Measurements from ENCODE around the gene CEL.
A peak's percentile ranks its signal among the peaks of the same experiment; 100 is the strongest.
"Not testable (repeated sequence)": the region's sequence is repeated elsewhere in the genome, so short reads cannot be mapped to it uniquely, and the experiment has no call there.

Gene CEL

GRCh38 chr9:133046900-133047295 is 14.9 kb upstream of the CEL start:
- DNase-seq (ENCODE audit: low read depth, low spot score): no peak

- no peak for DNase-seq (ENCODE audit: low read depth, low spot score)
Observed at GRCh38 chr9:133048595-133048994, 13.2 kb upstream of the CEL start.

DNA sequence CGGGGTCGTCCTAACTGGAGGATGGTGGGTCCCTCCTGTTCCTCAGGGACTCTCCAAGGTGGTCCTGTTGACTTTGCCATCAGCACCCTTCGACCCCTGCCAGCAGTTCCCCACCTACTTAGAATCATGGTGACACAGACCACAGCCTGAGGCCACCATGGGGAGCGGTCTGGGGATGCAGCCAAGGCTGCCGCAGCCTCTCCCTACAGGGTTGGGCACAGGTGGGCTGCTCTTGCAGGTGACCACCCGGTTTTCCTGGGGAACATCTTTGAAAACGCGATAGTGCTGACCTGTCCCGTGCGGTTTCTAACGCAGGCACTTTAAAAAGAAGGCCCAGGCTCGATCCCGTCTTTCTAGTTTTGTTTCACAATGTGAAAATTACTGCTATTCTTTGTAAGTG is 12.7 kb upstream of the CEL start:
- no peak for DNase-seq (ENCODE audit: low read depth, low spot score)

DNA sequence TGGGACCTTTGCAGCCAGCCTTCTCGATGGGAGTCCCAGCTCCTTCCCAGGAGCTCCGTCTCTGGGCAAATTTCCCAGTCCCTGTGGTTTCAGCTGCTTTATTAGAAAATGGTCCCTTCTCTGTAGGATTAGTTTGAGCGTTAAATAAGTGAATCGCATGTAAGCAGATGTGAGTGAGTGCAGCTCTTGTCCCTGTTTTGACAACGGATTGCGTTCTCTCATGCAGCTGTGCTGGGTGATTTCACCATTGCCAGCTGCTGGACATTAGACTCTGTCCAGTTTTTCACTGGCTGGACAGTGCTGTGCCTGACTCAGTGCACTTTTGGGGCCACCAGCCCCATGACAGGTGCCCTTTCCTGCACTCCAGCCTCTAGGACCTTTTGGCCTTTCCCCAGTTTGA is 11.6 kb upstream of the CEL start:
- DNase-seq (ENCODE audit: low read depth, low spot score): peak; percentile 60

- no peak for DNase-seq (ENCODE audit: low read depth, low spot score)
Observed at GRCh38 chr9:133050781-133051180, 11.0 kb upstream of the CEL start.

GRCh38 chr9:133051281-133051900 is 10.4 kb upstream of the CEL start:
- no peak for DNase-seq (ENCODE audit: low read depth, low spot score)

DNA sequence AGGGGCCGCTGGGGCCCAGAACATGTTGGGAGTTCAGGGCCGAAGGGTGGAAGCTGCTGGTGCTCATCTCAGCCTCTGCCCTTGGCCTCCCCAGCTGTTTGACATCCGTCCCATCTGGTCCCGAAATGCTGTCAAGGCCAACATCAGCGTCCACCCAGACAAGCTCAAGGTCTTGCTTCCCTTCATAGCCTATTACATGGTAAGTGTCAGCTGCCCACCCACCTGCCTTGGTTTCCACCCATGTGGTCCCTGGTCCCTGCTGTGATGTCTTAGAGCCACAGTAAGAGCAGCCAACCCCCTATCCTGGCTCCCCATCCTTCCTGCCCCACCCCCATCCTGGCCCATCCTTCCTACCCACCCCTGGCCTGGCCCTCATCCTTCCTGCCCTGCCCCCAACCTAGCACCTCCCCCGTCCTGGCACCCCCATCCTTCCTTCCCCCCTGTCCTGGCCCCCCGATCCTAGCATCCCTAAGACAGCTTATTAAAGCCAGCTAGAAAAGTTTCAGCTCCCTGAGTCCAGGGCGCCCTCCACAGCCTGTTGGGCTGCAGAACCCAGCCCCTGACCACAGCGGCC is 9.7 kb upstream of the CEL start:
- DNase-seq (ENCODE audit: low read depth, low spot score): no peak

DNA sequence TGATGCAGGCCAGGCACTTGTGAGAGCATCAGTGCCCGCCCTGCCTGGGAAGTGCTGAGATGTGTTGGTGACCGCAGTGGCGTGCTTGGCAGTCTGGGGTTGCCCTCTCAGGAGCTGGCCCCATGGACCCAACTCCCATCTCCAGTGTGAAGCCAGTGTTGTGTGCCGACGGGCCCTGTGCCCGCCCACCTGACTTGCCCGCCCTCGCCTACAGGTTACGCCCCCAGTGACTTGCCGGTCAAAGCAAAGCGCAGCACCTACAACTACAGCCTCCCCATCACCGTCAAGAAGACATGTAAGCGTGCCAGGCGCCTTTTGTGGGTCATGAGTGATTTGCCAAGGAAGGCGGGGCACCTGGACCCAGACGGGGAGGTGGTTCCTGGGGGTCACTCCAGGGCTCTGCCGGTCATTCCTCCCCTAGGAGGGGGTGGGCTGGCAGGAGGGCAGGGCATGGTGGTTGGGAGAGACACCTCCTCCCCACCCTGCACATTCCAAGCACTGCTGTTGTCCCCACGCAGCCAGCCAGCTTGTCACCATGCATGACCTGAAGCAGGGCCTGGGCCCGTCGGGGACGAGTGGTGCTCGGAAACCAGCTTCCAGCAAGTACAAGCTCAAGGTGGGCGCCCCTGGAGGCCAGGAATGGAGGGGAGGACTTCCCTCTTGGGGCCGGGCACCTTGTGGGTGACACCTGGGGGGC is 7.4 kb upstream of the CEL start:
- DNase-seq (ENCODE audit: low read depth, low spot score): no peak

DNA sequence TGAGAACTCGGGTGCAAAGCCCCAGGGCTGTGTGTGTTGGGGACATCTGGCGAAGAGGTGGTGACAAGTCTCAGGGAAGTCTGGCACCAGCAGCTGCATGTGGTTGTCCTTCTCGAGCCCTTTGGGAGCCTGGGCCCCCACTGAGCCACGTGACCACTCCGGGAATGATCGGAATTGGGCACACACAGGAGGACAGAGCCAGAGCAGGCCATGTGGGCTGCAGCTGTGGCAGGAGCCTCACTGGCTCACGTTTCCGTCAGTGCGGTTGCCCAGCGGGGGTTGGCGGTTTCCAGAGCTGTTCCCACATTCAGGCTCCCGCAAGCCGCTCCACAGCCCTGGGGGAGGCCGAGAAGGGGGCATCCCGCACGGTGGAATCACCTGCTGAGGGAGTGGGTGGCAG is 6.8 kb upstream of the CEL start:
- peak; percentile 67 for DNase-seq (ENCODE audit: low read depth, low spot score)

DNA sequence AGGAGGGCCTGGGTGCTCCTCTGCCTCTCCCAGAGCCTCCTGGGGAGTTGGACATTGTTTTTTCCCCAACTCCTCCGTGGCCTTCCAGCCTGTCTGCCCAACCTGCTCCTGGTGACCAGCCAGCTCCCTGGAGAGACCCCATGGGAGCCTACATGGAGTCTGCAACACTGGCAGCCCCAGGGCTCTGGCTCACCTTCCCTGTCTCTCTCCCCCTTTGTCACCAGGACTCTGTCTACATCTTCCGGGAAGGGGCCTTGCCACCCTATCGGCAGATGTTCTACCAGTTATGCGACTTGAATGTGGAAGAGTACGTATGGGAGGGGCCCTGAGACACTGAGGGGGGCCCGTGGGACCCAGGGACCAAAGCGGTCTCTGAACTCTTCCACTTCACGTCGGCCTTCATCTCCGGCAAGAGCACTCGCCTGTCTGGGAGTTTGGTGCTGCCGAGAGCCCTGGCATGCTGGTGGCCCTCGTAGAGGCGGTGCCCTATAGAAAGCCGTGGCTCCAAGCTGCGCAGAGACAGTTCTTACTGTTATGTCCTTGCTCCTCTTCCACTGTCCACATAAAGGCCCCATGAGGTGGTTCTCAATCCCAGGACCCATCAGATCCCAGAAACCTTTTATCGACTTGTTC is 5.9 kb upstream of the CEL start:
- no peak for DNase-seq (ENCODE audit: low read depth, low spot score)

GRCh38 chr9:133056533-133056932 is 5.2 kb upstream of the CEL start:
- no peak for DNase-seq (ENCODE audit: low read depth, low spot score)

- no peak for DNase-seq (ENCODE audit: low read depth, low spot score)
Observed at GRCh38 chr9:133057006-133057405, 4.8 kb upstream of the CEL start.

- DNase-seq (ENCODE audit: low read depth, low spot score): no peak
Observed at GRCh38 chr9:133057553-133057952, 4.2 kb upstream of the CEL start.

DNA sequence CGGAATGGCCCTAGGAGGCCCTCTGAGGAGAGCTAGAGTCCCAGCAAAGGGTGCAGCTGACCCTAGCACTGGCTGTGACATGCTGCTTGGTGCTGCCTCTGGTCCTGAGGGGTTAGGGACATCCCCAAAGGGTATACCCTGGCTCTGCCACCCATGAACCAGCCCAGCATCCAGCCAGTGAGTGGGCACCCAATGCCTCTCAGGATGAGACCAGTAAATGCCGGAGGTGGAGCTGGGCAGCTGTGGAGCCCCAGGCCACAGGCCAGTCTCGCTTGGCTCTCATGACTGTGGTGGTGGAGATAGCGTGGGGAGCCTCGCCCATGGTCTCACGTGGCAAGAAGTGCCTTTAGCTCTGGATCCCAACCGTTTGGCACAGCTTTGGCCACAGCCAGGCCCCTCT is 3.7 kb upstream of the CEL start:
- no peak for DNase-seq (ENCODE audit: low read depth, low spot score)

DNA sequence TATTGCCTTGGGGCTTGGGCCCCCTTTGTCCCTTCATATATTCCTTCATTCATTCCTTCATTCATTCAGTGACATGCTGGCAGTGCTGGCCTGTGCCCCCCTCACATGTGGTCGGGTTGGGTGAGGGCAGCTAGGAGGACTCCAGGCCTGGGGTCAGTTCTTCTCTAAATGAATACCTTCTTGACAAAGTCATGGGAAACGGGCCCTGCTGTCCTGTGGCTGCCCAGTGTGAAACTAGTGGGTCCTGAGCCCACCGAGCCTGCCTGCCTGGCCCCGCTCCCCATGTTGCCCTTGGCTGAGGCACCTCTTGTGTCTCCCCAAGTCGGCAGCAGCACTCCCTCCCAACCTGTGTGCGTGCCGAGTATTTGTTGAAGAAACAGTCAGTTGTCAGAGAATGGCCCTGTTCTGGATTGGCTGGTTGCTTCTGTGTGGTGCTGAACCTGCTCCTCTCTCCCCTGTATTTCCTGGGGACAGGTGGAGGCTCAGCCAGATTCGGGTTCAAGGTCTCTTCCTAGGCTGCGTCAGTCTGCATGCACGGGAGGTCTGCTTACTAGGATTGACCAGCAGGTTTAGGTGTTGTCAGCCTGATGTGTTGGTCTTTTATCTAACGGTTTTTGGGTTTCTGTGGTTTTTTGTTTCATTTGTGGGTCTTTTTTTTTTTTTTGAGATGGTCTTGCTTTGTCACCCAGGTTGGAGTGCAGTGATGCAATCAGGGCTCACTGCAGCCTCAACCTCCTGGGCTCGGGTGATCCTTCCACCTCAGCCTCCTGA is 3.0 kb upstream of the CEL start:
- DNase-seq (ENCODE audit: low read depth, low spot score): no peak

GRCh38 chr9:133059623-133060022 is 2.2 kb upstream of the CEL start:
- DNase-seq (ENCODE audit: low read depth, low spot score): no peak

GRCh38 chr9:133060417-133060841 is 1.4 kb upstream of the CEL start:
- DNase-seq (ENCODE audit: low read depth, low spot score): no peak

DNA sequence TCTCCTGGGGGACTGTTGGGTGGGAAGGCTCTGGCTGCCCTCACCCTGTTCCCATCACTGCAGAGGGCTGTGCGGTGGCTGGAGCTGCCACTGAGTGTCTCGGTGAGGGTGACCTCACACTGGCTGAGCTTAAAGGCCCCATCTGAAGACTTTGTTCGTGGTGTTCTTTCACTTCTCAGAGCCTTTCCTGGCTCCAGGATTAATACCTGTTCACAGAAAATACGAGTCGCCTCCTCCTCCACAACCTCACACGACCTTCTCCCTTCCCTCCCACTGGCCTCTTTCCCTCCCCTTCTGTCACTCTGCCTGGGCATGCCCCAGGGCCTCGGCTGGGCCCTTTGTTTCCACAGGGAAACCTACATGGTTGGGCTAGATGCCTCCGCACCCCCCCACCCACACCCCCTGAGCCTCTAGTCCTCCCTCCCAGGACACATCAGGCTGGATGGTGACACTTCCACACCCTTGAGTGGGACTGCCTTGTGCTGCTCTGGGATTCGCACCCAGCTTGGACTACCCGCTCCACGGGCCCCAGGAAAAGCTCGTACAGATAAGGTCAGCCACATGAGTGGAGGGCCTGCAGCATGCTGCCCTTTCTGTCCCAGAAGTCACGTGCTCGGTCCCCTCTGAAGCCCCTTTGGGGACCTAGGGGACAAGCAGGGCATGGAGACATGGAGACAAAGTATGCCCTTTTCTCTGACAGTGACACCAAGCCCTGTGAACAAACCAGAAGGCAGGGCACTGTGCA is 590 bp upstream of the CEL start:
- not testable (repeated sequence) for DNase-seq (ENCODE audit: low read depth, low spot score)

GRCh38 chr9:133062569-133062968 is 788 bp downstream of the CEL start:
- DNase-seq (ENCODE audit: low read depth, low spot score): not testable (repeated sequence)

- DNase-seq (ENCODE audit: low read depth, low spot score): no peak
Observed at GRCh38 chr9:133063159-133063499, 1.3 kb downstream of the CEL start.

GRCh38 chr9:133063500-133064231 is 1.9 kb downstream of the CEL start:
- DNase-seq (ENCODE audit: low read depth, low spot score): no peak

Data from brain pericyte (primary cell).